Endothelial cell of umbilical vein (primary cell): ENCODE results near the gene CHCHD3. TPM values are rescaled to one million over a fixed set of nuclear protein-coding genes. Genes with fewer than 3 reads are reported as not detected.

ENCODE experiments used
- BruUV-seq: library from RNA; stranded (reverse); fragments of 400-500 nt; replicated peaks from 2 replicates; lab custom pipeline; 2021; lab: Mats Ljungman, UMichigan
- CTCF ChIA-PET: fragments of 300-600, 350-600 bp; sonication (Branson Sonifier 250); formaldehyde crosslinking; loops from one replicate; lab custom pipeline; 2021; ENCODE audit warnings: antibody characterized with exemption, inconsistent platforms; lab: Charles Lee
- POLR2A ChIA-PET: fragments of 300-600, 350-600 bp; sonication (Branson Sonifier 250); formaldehyde crosslinking; loops from one replicate; lab custom pipeline; 2021; ENCODE audit warnings: antibody characterized with exemption, inconsistent platforms; lab: Charles Lee
- DNase-seq: peaks from one replicate; pipeline ENCODE4 v3.0.0-alpha.2; 2011; ENCODE audit warnings: low read depth, low spot score
- FAIRE-seq: peaks from 2 replicates; lab custom pipeline; 2011; peaks lifted over from hg19 to GRCh38; lab: Jason Lieb, UNC
- H2AFZ ChIP-seq: 2 replicates; pipeline ENCODE4 v1.6.0; 2012; ENCODE audit warnings: low read depth, low read length, control low read depth, inconsistent platforms
- H3K27ac ChIP-seq: 2 replicates; pipeline ENCODE4 v1.5.1; 2011; ENCODE audit warnings: low read depth, mild to moderate bottlenecking, control low read depth, low read length, moderate library complexity; ENCODE audit not compliant: insufficient read depth
- H3K27me3 ChIP-seq, 2 experiments: 2 replicates each; pipeline versions ENCODE4 v1.6.0 to v1.6.1; 2011; ENCODE audit warnings: low read length in 2 of 2, mixed read lengths in 1 of 2; ENCODE audit not compliant: control insufficient read depth in 2 of 2, insufficient read depth in 2 of 2
- H3K36me3 ChIP-seq, 2 experiments: 2 replicates in 1 of 2; 3 replicates in 1 of 2; pipeline ENCODE4 v1.5.1; 2011; ENCODE audit warnings: low read length in 2 of 2, mild to moderate bottlenecking in 1 of 2, moderate library complexity in 1 of 2; ENCODE audit not compliant: control insufficient read depth in 2 of 2, insufficient read depth in 2 of 2; ENCODE audit errors: extremely low read depth in 1 of 2
- H3K4me1 ChIP-seq: 3 replicates; pipeline ENCODE4 v1.5.1; 2011; ENCODE audit warnings: mild to moderate bottlenecking, low read length; ENCODE audit not compliant: control insufficient read depth, insufficient read depth; ENCODE audit errors: extremely low read depth
- H3K4me2 ChIP-seq: 2 replicates; pipeline ENCODE4 v1.6.1; 2011; ENCODE audit warnings: low read length, control low read depth, mixed read lengths; ENCODE audit not compliant: insufficient read depth
- H3K4me3 ChIP-seq, 3 experiments: fragments of 200-600 bp in 1 of 3; sonication (generic), shearing (Covaris generic) in 1 of 3; replicated peaks in 1 of 3; 2 replicates each; pipeline ENCODE4 v1.5.1; 2011 to 2016; ENCODE audit warnings: control low read depth in 3 of 3, low read length in 3 of 3, mild to moderate bottlenecking in 2 of 3, inconsistent platforms in 1 of 3, low read depth in 1 of 3, moderate library complexity in 1 of 3; ENCODE audit not compliant: insufficient read depth in 1 of 3
- H3K79me2 ChIP-seq: 2 replicates; pipeline ENCODE4 v1.6.0; 2012; ENCODE audit warnings: low read length, inconsistent platforms; ENCODE audit not compliant: control insufficient read depth, insufficient read depth
- H3K9ac ChIP-seq: replicated peaks from 2 replicates; pipeline ENCODE3; 2011; ENCODE audit warnings: low read length, control low read depth; ENCODE audit not compliant: insufficient read depth; ENCODE audit errors: extremely low read depth
- H3K9me1 ChIP-seq: replicated peaks from 3 replicates; pipeline ENCODE4 v1.6.0; 2011; ENCODE audit warnings: mild to moderate bottlenecking, low read length; ENCODE audit not compliant: control insufficient read depth, insufficient read depth; ENCODE audit errors: extremely low read depth
- H3K9me3 ChIP-seq: replicated peaks from 2 replicates; pipeline ENCODE4 v1.5.1; 2012; ENCODE audit warnings: low read length, inconsistent platforms; ENCODE audit not compliant: control insufficient read depth, insufficient read depth
- H4K20me1 ChIP-seq: replicated peaks from 2 replicates; pipeline ENCODE3; 2011; ENCODE audit warnings: mild to moderate bottlenecking, low read length; ENCODE audit not compliant: control insufficient read depth, insufficient read depth; ENCODE audit errors: extremely low read depth
- EZH2 ChIP-seq: IDR thresholded peaks from 2 replicates; pipeline ENCODE4 v1.6.1; 2012; ENCODE audit warnings: borderline replicate concordance, low read depth, mild to moderate bottlenecking, moderate library complexity, low read length, inconsistent platforms; ENCODE audit not compliant: severe bottlenecking
- FOS ChIP-seq: IDR thresholded peaks from 2 replicates; pipeline ENCODE4 v1.6.1; 2011; ENCODE audit warnings: mild to moderate bottlenecking, low read length, moderate library complexity, borderline replicate concordance; ENCODE audit not compliant: insufficient read depth
- GATA2 ChIP-seq: IDR thresholded peaks from 2 replicates; pipeline ENCODE4 v1.7.0; 2011; ENCODE audit warnings: low read depth, mild to moderate bottlenecking, moderate library complexity, mixed read lengths, low read length; ENCODE audit not compliant: insufficient read length, insufficient read depth
- JUN ChIP-seq: IDR thresholded peaks from 2 replicates; pipeline ENCODE4 v1.6.1; 2011; ENCODE audit warnings: borderline replicate concordance, low read depth; ENCODE audit not compliant: insufficient read length, insufficient read depth
- MYC ChIP-seq: IDR thresholded peaks from one replicate; pipeline ENCODE4 v1.6.1; 2011; ENCODE audit warnings: mild to moderate bottlenecking, low read depth, low read length
- POLR2A ChIP-seq: IDR thresholded peaks from 2 replicates; pipeline ENCODE4 v1.6.1; 2012; ENCODE audit warnings: low read depth, mild to moderate bottlenecking, control low read depth, low read length
- POLR2AphosphoS5 ChIP-seq: IDR thresholded peaks from 2 replicates; pipeline ENCODE4 v1.6.1; 2012; ENCODE audit warnings: low read depth, mild to moderate bottlenecking, control low read depth, low read length, moderate library complexity; ENCODE audit not compliant: insufficient read depth
- dilution Hi-C: fragments of 300-500 bp; cut with MboI; formaldehyde crosslinking; loops from one replicate; pipeline ENCODE4 v1.15.0; 2019; ENCODE audit warnings: low sequenced_read_pairs; ENCODE audit not compliant: extremely low pct_ligation_motif_present
- intact Hi-C: fragments of 100-400 bp; cut with micrococcal nuclease; formaldehyde crosslinking; loops from one replicate; pipeline ENCODE4 v1.10.0; 2022
- polyA plus RNA-seq, 4 experiments: library from polyadenylated mRNA; depleted of rRNA in 3 of 4; stranded (reverse) in 3 of 4; unstranded in 1 of 4; fragments of >200 nt; gene quantifications; 2 replicates each; pipeline versions ENCODE4 v1.2.1 to v1.2.3, GENCODE V29; 2011 to 2012; ENCODE audit warnings: missing spikeins in 1 of 4
- total RNA-seq: library from RNA; stranded (reverse); gene quantifications from 2 replicates; pipeline ENCODE4 v1.2.3, GENCODE V29; 2021
- TF ChIP-seq, protein P1 (sequence below), 2 donors: IDR thresholded peaks; 1 replicate in 1 of 2; 2 replicates in 1 of 2; pipeline ENCODE4 v1.5.1; 2011; ENCODE audit warnings: low read length in 2 of 2, mild to moderate bottlenecking in 2 of 2, moderate library complexity in 2 of 2, control low read depth in 1 of 2, inconsistent platforms in 1 of 2, low read depth in 1 of 2; ENCODE audit not compliant: insufficient read depth in 1 of 2; ENCODE audit errors: extremely low read depth in 1 of 2
- TF ChIP-seq, protein P2 (sequence below): IDR thresholded peaks from 2 replicates; pipeline ENCODE4 v1.6.1; 2011; ENCODE audit not compliant: insufficient read depth, insufficient read length

Gene CHCHD3
- total and polyA plus RNA-seq, 2 donors (not counting 3 experiments of a cell fraction or from before 2014, with no cell fraction given): 22.0 to 63.7 TPM

DNA sequence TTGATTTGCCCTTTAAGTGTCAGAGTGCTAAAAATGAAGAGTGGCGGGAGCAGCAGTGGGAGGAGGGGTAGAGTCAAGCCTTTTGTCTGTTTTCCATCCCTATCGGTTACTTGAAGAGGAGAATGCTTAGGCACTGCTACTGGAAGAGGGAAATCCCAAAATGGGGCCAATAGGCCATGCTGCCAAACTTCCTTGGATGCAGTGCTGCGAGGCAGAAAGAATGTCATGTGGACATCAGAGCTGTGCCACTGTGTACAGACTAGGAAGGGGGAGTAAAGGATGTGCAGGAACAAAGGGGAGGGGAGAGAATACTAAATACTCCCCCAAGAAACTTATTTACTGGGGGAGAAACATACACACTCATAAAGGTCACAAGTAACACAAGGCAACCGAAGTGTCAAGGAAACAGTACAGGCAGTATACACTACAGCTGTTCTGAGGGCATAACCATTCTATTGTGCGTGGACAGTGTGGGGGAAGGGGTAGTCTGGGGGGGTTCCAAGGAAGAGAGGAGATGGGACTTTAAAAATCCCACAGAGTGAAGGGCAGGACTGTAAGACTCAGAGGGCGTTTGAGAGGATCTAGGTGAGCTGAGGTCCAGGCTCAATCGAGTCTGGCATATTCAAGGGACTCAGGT is 276.9 kb downstream of the CHCHD3 start:
- no peaks in the 10 kb centered on the region for H4K20me1 ChIP-seq
- H3K9me1 ChIP-seq: no peaks in the 10 kb centered on the region
- no peak overlapping the region for H2AFZ ChIP-seq
- FAIRE-seq (no peak), DNase-seq (no peak)
- H3K9me3 ChIP-seq: no peaks in the 10 kb centered on the region
- CTCF ChIA-PET: interaction anchor here (1.3 kb wide), 1 partner anchor 12 kb away, joined by 7 read pairs; no protein-coding TSS in a partner anchor
- peaks cover 3% of the 10 kb centered on the region for H3K4me1 ChIP-seq
- dilution Hi-C loops (no loop called here), intact Hi-C loops (no loop called here)
- BruUV-seq: no TSS peak
- no peak overlapping the region for H3K4me2 ChIP-seq
- H3K79me2 ChIP-seq: no peaks in the 10 kb centered on the region
- TF ChIP-seq POLR2AphosphoS5 (no peak), JUN (no peak), FOS (no peak), MYC (no peak), EZH2 (no peak), GATA2 (no peak), POLR2A (no peak)
- TF ChIP-seq, protein P1, sequence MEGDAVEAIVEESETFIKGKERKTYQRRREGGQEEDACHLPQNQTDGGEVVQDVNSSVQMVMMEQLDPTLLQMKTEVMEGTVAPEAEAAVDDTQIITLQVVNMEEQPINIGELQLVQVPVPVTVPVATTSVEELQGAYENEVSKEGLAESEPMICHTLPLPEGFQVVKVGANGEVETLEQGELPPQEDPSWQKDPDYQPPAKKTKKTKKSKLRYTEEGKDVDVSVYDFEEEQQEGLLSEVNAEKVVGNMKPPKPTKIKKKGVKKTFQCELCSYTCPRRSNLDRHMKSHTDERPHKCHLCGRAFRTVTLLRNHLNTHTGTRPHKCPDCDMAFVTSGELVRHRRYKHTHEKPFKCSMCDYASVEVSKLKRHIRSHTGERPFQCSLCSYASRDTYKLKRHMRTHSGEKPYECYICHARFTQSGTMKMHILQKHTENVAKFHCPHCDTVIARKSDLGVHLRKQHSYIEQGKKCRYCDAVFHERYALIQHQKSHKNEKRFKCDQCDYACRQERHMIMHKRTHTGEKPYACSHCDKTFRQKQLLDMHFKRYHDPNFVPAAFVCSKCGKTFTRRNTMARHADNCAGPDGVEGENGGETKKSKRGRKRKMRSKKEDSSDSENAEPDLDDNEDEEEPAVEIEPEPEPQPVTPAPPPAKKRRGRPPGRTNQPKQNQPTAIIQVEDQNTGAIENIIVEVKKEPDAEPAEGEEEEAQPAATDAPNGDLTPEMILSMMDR (IDR thresholded peaks at IDR 0.05; ENCODE audit: extremely low read depth in 1 of 2, insufficient read depth in 1 of 2, low read depth in 1 of 2, low read length in 2 of 2): no peak
- TF ChIP-seq, protein P2, sequence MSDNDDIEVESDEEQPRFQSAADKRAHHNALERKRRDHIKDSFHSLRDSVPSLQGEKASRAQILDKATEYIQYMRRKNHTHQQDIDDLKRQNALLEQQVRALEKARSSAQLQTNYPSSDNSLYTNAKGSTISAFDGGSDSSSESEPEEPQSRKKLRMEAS: no peak
- no peak overlapping the region for H3K9ac ChIP-seq
- H3K36me3 ChIP-seq: no peaks in the 10 kb centered on the region
- POLR2A ChIA-PET: no interaction called here
- no peak overlapping the region for H3K27ac ChIP-seq
- no peak overlapping the region for H3K4me3 ChIP-seq
- no peaks in the 10 kb centered on the region for H3K27me3 ChIP-seq
